ENCODE results near the gene LHX4.

Gene LHX4

GRCh38 chr1:180228648-180229482, 1.2 kb upstream of the LHX4 start:
- FAIRE-seq: no peak

- no peak for FAIRE-seq
Measured at GRCh38 chr1:180230416-180230790, 339 bp downstream of the LHX4 start.

GRCh38 chr1:180230791-180231505, 884 bp downstream of the LHX4 start:
- no peak for FAIRE-seq

- no peak for FAIRE-seq
Measured at GRCh38 chr1:180231506-180231921, 1.4 kb downstream of the LHX4 start.

GRCh38 chr1:180231936-180232335, 1.9 kb downstream of the LHX4 start:
- no peak for FAIRE-seq

GRCh38 chr1:180232521-180233043, 2.5 kb downstream of the LHX4 start:
- FAIRE-seq: no peak

- FAIRE-seq: no peak
Measured at GRCh38 chr1:180233191-180234011, 3.3 kb downstream of the LHX4 start.

- FAIRE-seq: no peak
Measured at GRCh38 chr1:180234369-180235076, 4.5 kb downstream of the LHX4 start.

GRCh38 chr1:180235077-180235501, 5.0 kb downstream of the LHX4 start:
- no peak for FAIRE-seq

- no peak for FAIRE-seq
Measured at GRCh38 chr1:180235502-180236239, 5.6 kb downstream of the LHX4 start.

GRCh38 chr1:180236698-180237509, 6.8 kb downstream of the LHX4 start:
- FAIRE-seq: no peak

- FAIRE-seq: no peak
Measured at GRCh38 chr1:180237869-180238476, 7.9 kb downstream of the LHX4 start.

GRCh38 chr1:180238675-180239074, 8.6 kb downstream of the LHX4 start:
- FAIRE-seq: no peak

GRCh38 chr1:180239145-180240096, 9.4 kb downstream of the LHX4 start:
- FAIRE-seq: no peak

GRCh38 chr1:180241716-180242544, 11.9 kb downstream of the LHX4 start:
- FAIRE-seq: no peak

GRCh38 chr1:180243517-180244221, 13.6 kb downstream of the LHX4 start:
- no peak for FAIRE-seq

GRCh38 chr1:180244840-180245239, 14.8 kb downstream of the LHX4 start:
- FAIRE-seq: no peak

- no peak for FAIRE-seq
Measured at GRCh38 chr1:180246579-180246978, 16.5 kb downstream of the LHX4 start.
